GM18867 (cell line): Measurements from ENCODE around the gene TNFSF15.

Experiments
- ATAC-seq: cut with Tn5 transposase; IDR thresholded peaks from one replicate; pipeline ENCODE4 v1.9.1; 2021; ENCODE audit warnings: mild to moderate bottlenecking, moderate library complexity; ENCODE audit not compliant: unreplicated experiment

TNFSF15 gene

GRCh38 chr9:114790521-114790920 lies 15.3 kb downstream of the TNFSF15 start:
- ATAC-seq: no peak

DNA sequence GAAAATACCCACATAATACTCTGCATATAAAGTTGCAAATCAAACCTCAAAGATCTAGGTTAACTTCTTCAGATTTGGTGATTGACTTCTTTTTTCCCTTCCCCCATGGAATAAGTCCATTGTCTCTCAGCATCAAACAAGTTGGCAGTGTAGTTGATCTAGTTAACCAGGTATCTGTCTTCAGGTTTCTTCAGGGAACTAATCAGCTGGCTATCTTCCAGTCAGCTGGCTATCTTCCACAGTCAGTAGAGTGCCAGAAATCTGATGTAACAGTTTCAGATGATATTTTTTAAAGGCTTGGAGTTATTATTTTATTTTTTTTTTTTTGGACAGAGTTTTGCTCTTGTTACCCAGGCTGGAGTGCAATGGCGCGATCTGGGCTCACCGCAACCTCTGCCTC lies 16.8 kb downstream of the TNFSF15 start:
- ATAC-seq: no peak

DNA sequence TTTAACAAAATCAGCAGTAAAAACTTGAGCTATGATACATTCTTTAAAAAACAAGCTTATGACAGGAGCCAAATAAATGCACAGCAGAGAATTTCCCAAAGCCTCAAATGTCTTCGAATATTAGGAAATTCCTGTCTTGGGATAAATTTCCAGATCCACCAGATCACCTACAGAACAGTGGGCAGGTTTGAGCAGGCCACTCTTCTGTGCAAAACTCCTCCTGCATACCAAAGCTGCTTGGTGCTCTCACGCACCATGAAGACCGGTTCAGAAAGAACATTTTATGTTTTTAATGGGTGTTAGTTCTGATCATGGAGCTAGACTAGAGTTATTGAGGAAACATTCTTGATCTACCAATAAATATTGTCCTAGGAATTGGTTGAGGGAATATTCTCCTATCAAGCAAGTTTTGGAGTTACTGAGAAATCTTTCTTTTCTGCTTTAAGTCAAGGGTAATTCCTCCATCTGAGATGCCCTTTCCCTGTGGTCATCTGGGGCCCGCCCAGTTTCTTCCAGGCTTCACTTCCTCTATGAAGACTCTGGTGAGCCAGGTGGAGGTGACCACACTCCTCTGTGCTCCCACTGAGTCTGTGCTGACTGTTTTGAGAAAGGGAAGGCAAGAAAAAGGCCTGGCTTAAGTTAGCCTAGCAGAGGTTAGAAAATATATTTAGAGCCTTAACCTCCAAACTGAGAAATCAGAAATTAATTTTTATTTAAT lies 17.9 kb downstream of the TNFSF15 start:
- ATAC-seq: no peak

- no peak for ATAC-seq
These were observed 18.6 kb downstream of the TNFSF15 start for GRCh38 chr9:114787214-114787613.

- ATAC-seq: no peak
These were observed 19.8 kb downstream of the TNFSF15 start for GRCh38 chr9:114785866-114786650.

GRCh38 chr9:114784721-114785279 lies 21.0 kb downstream of the TNFSF15 start:
- no peak for ATAC-seq

- ATAC-seq: no peak
These were observed 23.3 kb downstream of the TNFSF15 start for GRCh38 chr9:114782586-114782985.

GRCh38 chr9:114779352-114779845 lies 26.4 kb downstream of the TNFSF15 start:
- no peak for ATAC-seq

DNA sequence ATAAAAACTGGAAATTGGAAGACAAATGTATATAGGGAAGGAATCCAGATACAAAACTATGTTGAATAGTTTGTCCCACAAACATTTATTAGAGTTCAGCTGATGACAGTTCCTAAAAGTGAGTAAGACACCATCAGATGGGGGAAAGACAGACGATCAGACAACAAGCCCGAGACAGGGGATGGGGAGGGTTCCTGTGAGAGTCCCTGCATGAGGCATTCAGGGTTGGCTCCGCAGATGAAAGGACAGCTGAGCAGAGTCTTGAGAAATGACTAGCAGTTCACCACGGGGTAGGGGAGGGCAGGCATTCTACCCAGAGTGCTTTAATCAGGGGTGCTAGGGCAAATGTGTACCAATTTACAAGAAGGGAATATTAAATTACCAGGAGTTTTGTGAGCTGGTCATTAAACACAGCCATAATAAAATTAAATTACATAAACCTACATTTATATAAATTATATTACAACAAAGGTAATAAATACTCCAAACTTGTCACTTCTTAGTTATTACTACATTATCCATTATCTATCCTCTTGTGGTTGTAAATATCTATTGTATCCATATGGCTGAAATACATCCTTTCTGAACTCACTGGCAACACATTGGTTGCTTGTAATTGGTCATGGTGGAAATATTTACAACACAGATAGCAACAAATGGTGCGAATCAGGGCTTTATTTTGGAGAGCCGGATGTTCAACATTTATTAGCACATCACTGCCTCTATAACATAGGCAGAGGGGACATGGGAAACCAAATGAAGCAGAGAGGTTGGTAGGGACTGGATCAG lies 27.8 kb downstream of the TNFSF15 start:
- no peak for ATAC-seq

DNA sequence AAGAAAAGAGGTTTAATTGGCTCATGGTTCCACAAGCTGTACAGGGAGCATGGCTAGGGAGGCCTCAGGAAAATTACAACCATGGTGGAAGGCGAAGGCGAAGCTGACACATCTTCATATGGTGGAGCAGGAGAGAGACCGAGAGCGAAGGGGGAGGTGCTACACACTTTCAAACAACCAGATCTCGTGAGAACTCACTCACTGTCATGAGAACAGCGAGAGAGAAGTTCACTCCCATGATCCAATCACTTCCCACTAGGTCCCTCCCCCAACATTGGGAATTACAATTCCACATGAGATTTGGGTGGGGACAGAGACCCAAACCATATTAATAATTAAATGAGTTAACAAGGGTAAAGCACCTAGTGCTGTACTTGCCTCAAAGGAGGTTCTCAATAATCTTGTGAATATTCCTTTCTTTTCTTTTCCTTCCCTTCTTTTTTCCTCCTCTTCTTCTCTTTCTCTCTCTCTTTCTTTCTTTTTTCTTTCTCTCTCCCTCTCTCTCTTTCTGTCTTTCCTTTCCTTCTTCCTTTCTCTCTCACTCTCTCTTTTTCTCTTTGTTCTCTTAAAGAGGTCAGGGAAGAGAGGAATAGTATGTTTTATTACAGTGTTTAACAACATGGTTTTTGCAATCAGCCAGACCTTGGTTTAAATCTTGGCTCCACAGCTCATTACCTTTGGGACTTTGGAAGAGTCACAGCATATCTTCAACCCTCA lies 29.0 kb downstream of the TNFSF15 start:
- no peak for ATAC-seq

- no peak for ATAC-seq
These were observed 29.9 kb downstream of the TNFSF15 start for GRCh38 chr9:114775981-114776380.

- ATAC-seq: no peak
These were observed 30.7 kb downstream of the TNFSF15 start for GRCh38 chr9:114775121-114775520.

- ATAC-seq: no peak
These were observed 31.3 kb downstream of the TNFSF15 start for GRCh38 chr9:114774524-114774923.

DNA sequence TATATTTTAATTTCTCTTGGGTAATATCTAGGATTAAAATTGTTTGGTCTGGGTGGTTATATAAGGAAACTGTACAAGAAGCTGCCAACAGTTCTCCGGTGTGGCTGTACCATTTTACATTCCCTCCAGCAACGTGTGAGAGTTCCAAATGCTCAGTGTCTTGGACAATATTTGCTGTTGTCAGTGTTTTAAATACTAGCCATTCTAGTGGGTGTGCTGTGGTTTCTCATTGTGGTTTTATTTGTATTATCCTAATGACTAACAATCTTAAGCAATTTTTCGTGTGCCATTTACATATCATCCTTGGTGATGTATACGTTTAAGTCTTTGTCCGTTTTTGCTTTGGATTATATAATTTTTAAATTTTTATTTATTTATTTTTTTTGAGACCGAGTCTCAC lies 34.0 kb downstream of the TNFSF15 start:
- ATAC-seq: no peak

GRCh38 chr9:114770991-114771390 lies 34.8 kb downstream of the TNFSF15 start:
- no peak for ATAC-seq

- no peak for ATAC-seq
These were observed 36.2 kb downstream of the TNFSF15 start for GRCh38 chr9:114769624-114770023.

DNA sequence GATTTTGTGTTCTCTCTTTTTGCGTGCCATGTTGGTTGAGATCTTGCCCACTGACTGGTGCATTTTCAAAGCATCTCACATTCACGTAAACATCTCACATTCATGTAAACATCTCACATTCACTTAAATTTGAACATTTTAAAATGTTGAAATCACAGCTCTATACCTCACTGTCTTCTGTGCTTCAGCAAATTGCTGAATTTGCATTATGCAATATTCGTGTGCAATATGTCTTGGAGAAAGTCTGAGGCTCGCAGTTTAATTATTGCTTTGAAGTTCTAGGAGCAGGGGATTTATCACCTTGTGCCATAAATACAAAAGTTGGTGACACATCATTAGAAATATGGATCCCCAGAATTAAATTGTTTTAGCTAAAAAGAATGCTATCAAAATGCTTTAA lies 42.6 kb downstream of the TNFSF15 start:
- no peak for ATAC-seq

DNA sequence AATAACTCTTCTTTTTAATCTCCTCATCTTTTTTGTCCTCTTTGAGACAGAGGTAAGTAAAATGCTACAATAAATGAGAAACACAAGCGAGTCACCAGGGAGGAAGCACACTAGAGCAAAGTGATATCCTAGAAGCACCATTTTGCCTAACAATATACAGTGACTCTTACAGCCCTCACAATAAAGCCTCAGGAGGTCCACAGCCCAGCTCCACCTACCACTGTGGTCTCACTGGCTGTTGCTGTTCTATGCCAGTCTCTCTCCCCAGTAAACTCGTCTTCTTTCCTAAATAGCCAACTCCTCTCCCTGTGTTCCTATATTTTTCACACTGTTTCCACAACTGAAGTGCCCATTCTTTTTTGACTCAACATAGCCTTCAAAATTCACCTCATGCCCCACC lies 44.3 kb downstream of the TNFSF15 start:
- ATAC-seq: no peak

DNA sequence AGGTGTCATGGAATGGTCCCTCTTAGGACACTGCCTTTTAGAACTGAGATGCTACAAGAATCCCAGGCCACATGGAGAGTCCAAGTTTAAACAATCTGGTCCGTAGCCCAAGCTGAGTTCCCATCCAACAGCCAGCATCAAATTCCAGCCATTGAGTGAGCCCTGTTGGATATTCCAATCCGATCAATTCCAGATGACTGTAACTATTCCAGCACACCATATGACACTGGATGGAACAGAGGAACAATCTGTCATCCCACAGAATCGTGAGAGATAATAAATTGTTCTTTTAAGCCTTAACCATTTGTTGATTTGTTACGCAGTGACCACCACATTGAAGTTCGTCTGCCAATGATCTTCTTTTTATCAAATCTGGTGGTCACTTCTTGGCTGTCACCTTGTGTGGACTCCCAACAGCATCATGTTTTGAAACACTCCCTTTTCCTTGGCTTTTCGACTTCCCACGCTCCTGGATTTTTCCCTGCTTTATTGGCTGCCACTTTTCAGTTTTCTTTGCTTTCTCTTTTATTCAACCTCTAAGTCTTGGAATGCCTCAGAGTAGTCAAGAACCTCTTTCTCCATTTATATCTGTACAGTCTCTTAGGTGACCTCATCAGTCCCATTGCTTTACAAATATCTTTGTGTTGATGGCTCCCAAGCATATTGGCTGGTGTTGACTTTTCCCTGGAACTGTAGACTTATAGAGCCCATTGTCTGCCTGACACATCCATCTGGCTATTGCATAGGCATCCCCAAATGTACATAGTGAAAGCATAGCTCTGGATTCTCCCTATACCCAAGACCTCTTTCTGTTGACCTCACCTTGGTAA lies 46.1 kb downstream of the TNFSF15 start:
- no peak for ATAC-seq

DNA sequence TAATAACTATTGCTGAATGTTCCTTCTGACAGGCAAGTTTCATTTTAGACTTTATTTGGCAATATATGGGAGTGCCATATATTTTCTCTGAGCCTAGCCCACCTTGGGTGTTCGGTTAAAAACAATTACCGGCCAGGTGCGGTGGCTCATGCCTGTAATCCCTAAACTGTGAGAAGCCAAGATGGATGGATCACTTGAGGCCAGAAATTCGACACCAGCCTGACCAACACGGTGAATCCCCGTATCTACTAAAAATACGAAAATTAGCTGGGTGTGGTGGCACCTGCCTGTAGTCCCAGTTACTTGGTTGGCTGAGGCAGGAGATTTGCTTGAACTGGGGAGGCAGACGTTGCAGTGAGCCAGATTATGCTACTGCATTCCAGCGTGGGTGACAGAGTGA lies 47.9 kb downstream of the TNFSF15 start:
- ATAC-seq: no peak
